GM10266 (cell line): ENCODE results near the gene RCAN2.

Experiments used
- DNase-seq: peaks from one replicate; pipeline ENCODE4 v3.0.0; 2012; ENCODE audit errors: extremely low spot score
- TF ChIP-seq, protein P1 (sequence below): IDR thresholded peaks from 2 replicates; pipeline ENCODE4 v1.5.1; 2012; ENCODE audit warnings: mild to moderate bottlenecking, low read depth; ENCODE audit not compliant: control insufficient read depth, insufficient read depth; ENCODE audit errors: missing control alignments

The RCAN2 gene

DNA sequence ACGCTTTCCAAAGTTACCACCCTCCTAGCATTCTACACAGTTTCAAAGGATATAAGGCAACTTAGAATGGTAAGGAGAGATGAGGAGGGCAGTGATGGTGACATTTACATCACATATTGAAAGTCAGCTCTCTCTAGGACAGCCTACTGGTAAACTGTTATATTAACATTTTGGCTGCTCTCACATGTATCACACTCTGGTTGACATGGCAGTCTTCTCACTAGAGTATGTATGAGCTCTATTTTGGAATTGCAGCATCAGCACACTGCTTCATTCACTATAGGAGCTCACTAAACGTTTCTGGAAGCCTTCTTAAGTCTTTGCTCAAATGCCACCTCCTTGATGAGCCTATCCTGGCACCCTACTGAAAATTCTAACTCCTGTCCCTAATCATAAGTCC, 184.8 kb downstream of the RCAN2 start:
- TF ChIP-seq, protein P1, sequence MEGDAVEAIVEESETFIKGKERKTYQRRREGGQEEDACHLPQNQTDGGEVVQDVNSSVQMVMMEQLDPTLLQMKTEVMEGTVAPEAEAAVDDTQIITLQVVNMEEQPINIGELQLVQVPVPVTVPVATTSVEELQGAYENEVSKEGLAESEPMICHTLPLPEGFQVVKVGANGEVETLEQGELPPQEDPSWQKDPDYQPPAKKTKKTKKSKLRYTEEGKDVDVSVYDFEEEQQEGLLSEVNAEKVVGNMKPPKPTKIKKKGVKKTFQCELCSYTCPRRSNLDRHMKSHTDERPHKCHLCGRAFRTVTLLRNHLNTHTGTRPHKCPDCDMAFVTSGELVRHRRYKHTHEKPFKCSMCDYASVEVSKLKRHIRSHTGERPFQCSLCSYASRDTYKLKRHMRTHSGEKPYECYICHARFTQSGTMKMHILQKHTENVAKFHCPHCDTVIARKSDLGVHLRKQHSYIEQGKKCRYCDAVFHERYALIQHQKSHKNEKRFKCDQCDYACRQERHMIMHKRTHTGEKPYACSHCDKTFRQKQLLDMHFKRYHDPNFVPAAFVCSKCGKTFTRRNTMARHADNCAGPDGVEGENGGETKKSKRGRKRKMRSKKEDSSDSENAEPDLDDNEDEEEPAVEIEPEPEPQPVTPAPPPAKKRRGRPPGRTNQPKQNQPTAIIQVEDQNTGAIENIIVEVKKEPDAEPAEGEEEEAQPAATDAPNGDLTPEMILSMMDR = no peak
- DNase-seq = no peak

DNA sequence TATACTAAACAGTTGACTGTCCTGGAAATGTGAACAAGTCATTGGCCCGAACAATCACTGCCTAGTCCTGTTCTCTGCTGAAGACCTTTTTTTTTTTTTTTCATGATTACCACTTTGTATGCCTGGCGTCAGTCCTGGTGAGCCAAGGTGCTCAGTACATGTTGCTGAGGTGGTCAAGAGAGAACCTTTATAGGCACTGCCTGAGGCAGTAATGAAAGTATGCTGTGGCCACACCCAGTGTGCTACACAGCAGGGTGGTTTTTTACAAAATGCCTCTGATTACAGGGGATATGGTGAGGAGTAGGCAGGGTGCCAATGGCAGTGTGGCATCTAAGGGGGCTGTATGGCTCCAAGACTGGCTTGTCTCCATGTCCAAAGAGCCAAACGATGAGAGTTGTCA, 185.4 kb downstream of the RCAN2 start:
- DNase-seq = no peak
- TF ChIP-seq, protein P1 = no peak

DNA sequence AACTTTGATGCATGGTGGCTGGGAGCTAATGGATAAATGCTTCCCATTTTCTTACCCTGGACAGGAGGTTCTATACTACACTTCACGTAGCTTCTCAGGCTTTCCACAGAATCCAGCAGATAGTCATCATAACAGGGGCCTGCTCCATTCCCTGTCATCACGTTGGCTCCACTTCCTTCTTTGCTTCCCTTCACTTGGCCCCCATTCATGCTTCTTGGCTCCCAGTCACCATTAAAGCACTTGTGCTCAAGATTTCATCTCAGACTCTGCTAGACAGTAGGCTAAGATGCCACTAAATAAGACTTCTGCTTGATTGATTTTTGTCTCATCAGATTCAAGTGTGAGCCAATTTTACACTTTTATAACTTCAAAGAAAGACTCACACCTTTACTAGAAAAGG, 186.0 kb downstream of the RCAN2 start:
- TF ChIP-seq, protein P1 = no peak

DNA sequence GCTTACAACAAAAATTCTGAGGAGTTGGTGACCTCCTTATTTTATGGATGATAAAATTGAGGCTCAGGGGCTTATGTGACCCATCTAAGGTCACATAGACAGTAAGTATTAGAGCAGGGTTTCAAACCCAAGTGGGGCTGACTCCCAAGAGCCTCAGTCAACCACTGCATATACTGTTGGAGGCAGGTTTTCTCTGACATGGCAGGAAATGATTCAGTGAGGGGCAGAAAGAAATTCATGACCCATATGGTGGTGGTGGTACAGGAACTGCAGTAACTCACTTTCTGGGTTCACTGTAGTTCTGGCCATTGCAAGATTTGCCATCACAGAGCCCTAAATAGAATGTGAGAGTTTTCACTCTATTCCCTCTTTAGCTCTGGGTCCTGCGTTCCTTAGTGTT, 188.4 kb downstream of the RCAN2 start:
- TF ChIP-seq, protein P1 = no peak
- no peak for DNase-seq

More for the DNA sequence above, 186.0 kb downstream of the RCAN2 start:
- DNase-seq = no peak

DNA sequence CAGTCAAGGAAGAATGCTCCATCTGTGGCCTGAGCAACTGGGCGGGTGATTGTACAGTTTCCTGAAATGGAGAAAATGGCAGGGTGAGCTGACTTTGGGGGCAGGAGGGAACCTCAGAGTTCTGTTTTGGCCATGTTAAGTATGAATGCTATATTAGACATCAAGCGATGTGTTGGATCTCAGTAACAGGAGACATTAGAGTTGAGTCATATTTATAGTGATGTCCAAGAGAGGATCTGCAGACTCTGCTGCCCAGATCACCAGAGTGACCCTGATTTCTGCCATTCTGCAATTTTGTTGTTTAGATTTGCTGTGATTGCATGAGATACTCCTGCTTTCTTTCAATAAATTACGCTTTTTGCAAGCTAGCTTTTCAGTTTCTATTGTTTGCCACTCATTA, 189.1 kb downstream of the RCAN2 start:
- no peak for DNase-seq
- TF ChIP-seq, protein P1 = no peak

DNA sequence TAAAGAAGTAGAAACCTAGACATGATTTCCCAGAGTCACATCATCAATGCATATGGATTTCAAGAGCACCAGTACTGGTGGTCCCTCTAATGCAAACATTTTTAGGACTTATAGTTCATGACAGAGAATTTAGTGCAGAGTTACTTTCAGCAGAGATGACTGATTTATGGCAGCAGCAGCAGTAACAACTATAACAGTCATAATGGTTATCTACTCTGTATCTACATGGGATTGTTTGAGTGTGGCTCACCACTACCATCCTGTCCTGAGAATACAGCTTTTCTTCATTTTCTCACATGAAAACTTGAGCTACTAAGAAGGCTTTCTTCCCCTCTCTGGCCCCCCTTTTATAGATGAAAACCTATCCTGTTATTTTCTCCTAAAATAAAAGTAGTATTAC, 192.0 kb downstream of the RCAN2 start:
- TF ChIP-seq, protein P1 = no peak
- DNase-seq = no peak

DNA sequence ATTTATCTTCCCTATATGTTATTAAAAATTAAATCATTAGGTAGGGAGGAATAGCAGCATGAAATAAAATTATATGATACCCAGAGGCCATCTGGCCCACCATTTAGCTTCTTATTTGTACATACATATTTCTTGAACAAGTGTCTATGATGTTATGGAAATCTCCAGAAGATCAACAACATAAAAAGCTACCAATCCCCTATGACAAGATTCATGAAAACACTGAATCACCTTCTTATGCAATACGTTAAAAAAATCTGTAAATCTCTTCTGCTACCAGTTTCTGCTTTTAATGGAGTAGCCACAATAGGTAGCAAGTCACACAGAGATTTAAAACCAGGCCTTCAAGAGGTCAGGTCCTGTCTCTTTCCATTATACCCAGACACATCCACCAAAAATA, 194.7 kb downstream of the RCAN2 start:
- DNase-seq = no peak
- TF ChIP-seq, protein P1 = no peak
